HG03103 (cell line): ENCODE data around the gene ZSCAN32.
A peak's percentile ranks its signal among the peaks of the same experiment; 100 is the strongest.

Experiments used
- ATAC-seq: cut with Tn5 transposase; IDR thresholded peaks from one replicate; pipeline ENCODE4 v1.9.1; 2021; ENCODE audit warnings: low read depth; ENCODE audit not compliant: unreplicated experiment

The ZSCAN32 gene

GRCh38 chr16:3400779-3401688 is at the start of gene ZSCAN32, which contains the start of gene ZNF174:
Gene ZSCAN32, minus strand, starts transcription at chr16:3401004. Its CDS starts 3,447 bp downstream, at chr16:3397557.
Gene ZNF174, plus strand, starts transcription at chr16:3401215. Its CDS starts 790 bp downstream, at chr16:3402005.
- peak; percentile 95 for ATAC-seq

GRCh38 chr16:3444032-3444388 is 43.2 kb upstream of the ZSCAN32 start:
- ATAC-seq = peak; percentile 28

- ATAC-seq = peak; percentile 61
Measured at GRCh38 chr16:3443108-3444031, 42.6 kb upstream of the ZSCAN32 start, which contains the start of the genes NAA60 and ZNF597. Gene NAA60, plus strand, starts transcription at chr16:3443680. Its CDS starts 32,548 bp downstream, at chr16:3476228. Gene ZNF597, minus strand, starts transcription at chr16:3443504. Its CDS starts 351 bp downstream, at chr16:3443153.

GRCh38 chr16:3439637-3440036 is 38.8 kb upstream of the ZSCAN32 start:
- ATAC-seq = no peak

- ATAC-seq = no peak
Measured at GRCh38 chr16:3434373-3434772, 33.6 kb upstream of the ZSCAN32 start.

- ATAC-seq = no peak
Measured at GRCh38 chr16:3431779-3432219, 31.0 kb upstream of the ZSCAN32 start.

- ATAC-seq = no peak
Measured at GRCh38 chr16:3413730-3414379, 13.1 kb upstream of the ZSCAN32 start.

- ATAC-seq = no peak
Measured at GRCh38 chr16:3408561-3409197, 7.9 kb upstream of the ZSCAN32 start.

GRCh38 chr16:3401719-3402397 is 1.1 kb upstream of the ZSCAN32 start:
- no peak for ATAC-seq

- ATAC-seq = no peak
Measured at GRCh38 chr16:3400446-3400778, 392 bp downstream of the ZSCAN32 start.

GRCh38 chr16:3389663-3390338 is 11.0 kb downstream of the ZSCAN32 start:
- no peak for ATAC-seq

- ATAC-seq = no peak
Measured at GRCh38 chr16:3388325-3388724, 12.5 kb downstream of the ZSCAN32 start.

GRCh38 chr16:3383045-3383448 is 17.8 kb downstream of the ZSCAN32 start:
- ATAC-seq = no peak

- ATAC-seq = no peak
Measured at GRCh38 chr16:3377917-3378316, 22.9 kb downstream of the ZSCAN32 start.

GRCh38 chr16:3375680-3376079 is 25.1 kb downstream of the ZSCAN32 start:
- ATAC-seq = no peak

- no peak for ATAC-seq
Measured at GRCh38 chr16:3369073-3369472, 31.7 kb downstream of the ZSCAN32 start.

GRCh38 chr16:3364774-3365427 is 35.9 kb downstream of the ZSCAN32 start:
- no peak for ATAC-seq

GRCh38 chr16:3363793-3364192 is 37.0 kb downstream of the ZSCAN32 start:
- no peak for ATAC-seq
